PC-3 (cell line): ENCODE data around the gene SMG7. TPM values are rescaled to one million over a fixed set of nuclear protein-coding genes. Genes with fewer than 3 reads are reported as not detected.

Experiments used
- ATAC-seq: fragments of 200-7000 bp; cut with Tn5 transposase; 2 replicates; pipeline ENCODE4 v1.9.1; 2020; ENCODE audit warnings: mild to moderate bottlenecking, moderate library complexity
- BruUV-seq: library from RNA; stranded (reverse); fragments of 400-500 nt; replicated peaks from 2 replicates; lab custom pipeline; 2021; lab: Mats Ljungman, UMichigan
- CTCF ChIA-PET: fragments of 300-600 bp; sonication (Branson Sonifier 250); formaldehyde crosslinking; loops from one replicate; lab custom pipeline; 2022; ENCODE audit warnings: antibody characterized with exemption; lab: Charles Lee
- POLR2A ChIA-PET: fragments of 300-600 bp; sonication (Branson Sonifier 250); formaldehyde crosslinking; loops from one replicate; lab custom pipeline; 2022; ENCODE audit warnings: antibody characterized with exemption; ENCODE audit not compliant: unreplicated experiment; lab: Charles Lee
- DNase-seq: peaks from one replicate; pipeline ENCODE4 v3.0.0-alpha.2; 2015
- H2AFZ ChIP-seq: fragments of 300-600 bp; sonication (generic); 2 replicates; pipeline ENCODE4 v1.6.0; 2016; ENCODE audit warnings: antibody characterized with exemption, low read length
- H3F3A ChIP-seq: fragments of 300-600 bp; sonication (generic); one replicate; pipeline ENCODE4 v1.6.0; 2017; ENCODE audit warnings: antibody characterized with exemption, low read length, control low read depth, mild to moderate bottlenecking; ENCODE audit not compliant: unreplicated experiment
- H3K27ac ChIP-seq: fragments of 300-600 bp; sonication (generic); 2 replicates; pipeline ENCODE4 v1.5.1; 2016; ENCODE audit warnings: mild to moderate bottlenecking, low read length
- H3K27me3 ChIP-seq: fragments of 300-600 bp; sonication (generic); 2 replicates; pipeline ENCODE4 v1.6.1; 2016; ENCODE audit warnings: low read length, mixed read lengths
- H3K36me3 ChIP-seq: fragments of 300-600 bp; sonication (generic); 2 replicates; pipeline ENCODE4 v1.6.1; 2016; ENCODE audit warnings: low read depth, mixed run types, low read length, mixed read lengths
- H3K4me1 ChIP-seq: fragments of 300-600 bp; sonication (generic); 2 replicates; pipeline ENCODE4 v1.5.1; 2016; ENCODE audit warnings: low read length; ENCODE audit not compliant: insufficient read depth
- H3K4me2 ChIP-seq: fragments of 300-600 bp; sonication (generic); 2 replicates; pipeline ENCODE4 v1.6.0; 2016; ENCODE audit warnings: low read length
- H3K4me3 ChIP-seq: fragments of 300-600 bp; sonication (generic); 2 replicates; pipeline ENCODE4 v1.5.1; 2016; ENCODE audit warnings: mild to moderate bottlenecking, low read length, mixed read lengths
- H3K79me2 ChIP-seq: fragments of 300-600 bp; sonication (generic); 2 replicates; pipeline ENCODE4 v1.6.1; 2017; ENCODE audit warnings: low read length, mixed read lengths
- H3K9ac ChIP-seq: fragments of 300-600 bp; sonication (generic); 2 replicates; pipeline ENCODE4 v1.6.0; 2016; ENCODE audit warnings: mild to moderate bottlenecking, low read length
- H3K9me2 ChIP-seq: fragments of 300-600 bp; sonication (generic); replicated peaks from 2 replicates; pipeline ENCODE4 v1.6.1; 2016; ENCODE audit warnings: mixed run types, low read length, mixed read lengths
- H3K9me3 ChIP-seq: fragments of 300-600 bp; sonication (generic); 2 replicates; pipeline ENCODE4 v1.6.1; 2016; ENCODE audit warnings: low read length, mixed read lengths
- H4K20me1 ChIP-seq: fragments of 300-600 bp; sonication (generic); 2 replicates; pipeline ENCODE4 v1.6.1; 2016; ENCODE audit warnings: low read length, mixed read lengths
- EZH2 ChIP-seq: fragments of 300-600 bp; sonication (generic); IDR thresholded peaks from one replicate; pipeline ENCODE4 v1.6.1; 2017; ENCODE audit warnings: antibody characterized with exemption, mild to moderate bottlenecking, low read length; ENCODE audit not compliant: unreplicated experiment
- EZH2phosphoT487 ChIP-seq: fragments of 300-600 bp; sonication (generic); IDR thresholded peaks from 2 replicates; pipeline ENCODE4 v1.6.1; 2018; ENCODE audit warnings: mild to moderate bottlenecking, antibody characterized with exemption, low read length, borderline replicate concordance
- intact Hi-C: fragments of 100-400 bp; cut with micrococcal nuclease; formaldehyde crosslinking; loops from 2 replicates; pipeline ENCODE4 v1.9.0; 2023
- total RNA-seq: library from RNA; depleted of rRNA; stranded (reverse); fragments of >200 nt; gene quantifications from 2 replicates; pipeline ENCODE4 v1.2.3, GENCODE V29; 2014
- TF ChIP-seq, protein P1 (sequence below): fragments of 300-600 bp; sonication (generic); conservative IDR thresholded peaks from 2 replicates; pipeline ENCODE4 v1.5.1; 2017; ENCODE audit warnings: antibody characterized with exemption, low read depth, mild to moderate bottlenecking, low read length

The SMG7 gene
- total RNA-seq, 1 experiment from 2014 or later = 25.5 TPM

DNA sequence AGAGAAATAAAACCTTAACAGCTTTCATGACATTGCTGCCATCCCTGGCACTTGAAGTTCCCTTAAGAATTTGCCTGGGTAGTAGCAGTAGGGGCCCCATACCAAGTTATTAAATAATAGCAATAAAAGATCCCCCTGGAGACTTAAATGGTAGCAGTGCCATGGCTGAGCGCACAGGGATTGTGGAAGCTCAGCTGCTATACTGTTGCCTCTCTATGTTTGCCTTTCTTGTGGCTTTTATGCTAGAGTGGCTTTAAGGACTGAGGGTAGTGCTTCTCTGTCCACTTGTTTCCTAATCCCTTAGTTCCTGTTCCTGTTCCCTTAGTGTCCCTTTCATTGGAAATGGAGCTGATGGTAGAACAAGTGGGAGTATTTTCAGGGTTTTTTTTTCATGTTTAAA is 75.8 kb downstream of the SMG7 start:
- no peaks in the 10 kb centered on the region for H3K9me2 ChIP-seq
- H3K79me2 ChIP-seq = no peaks in the 10 kb centered on the region
- H3K4me2 ChIP-seq = no peak overlapping the region
- ATAC-seq = no peak
- H2AFZ ChIP-seq = no peak overlapping the region
- TF ChIP-seq, protein P1, sequence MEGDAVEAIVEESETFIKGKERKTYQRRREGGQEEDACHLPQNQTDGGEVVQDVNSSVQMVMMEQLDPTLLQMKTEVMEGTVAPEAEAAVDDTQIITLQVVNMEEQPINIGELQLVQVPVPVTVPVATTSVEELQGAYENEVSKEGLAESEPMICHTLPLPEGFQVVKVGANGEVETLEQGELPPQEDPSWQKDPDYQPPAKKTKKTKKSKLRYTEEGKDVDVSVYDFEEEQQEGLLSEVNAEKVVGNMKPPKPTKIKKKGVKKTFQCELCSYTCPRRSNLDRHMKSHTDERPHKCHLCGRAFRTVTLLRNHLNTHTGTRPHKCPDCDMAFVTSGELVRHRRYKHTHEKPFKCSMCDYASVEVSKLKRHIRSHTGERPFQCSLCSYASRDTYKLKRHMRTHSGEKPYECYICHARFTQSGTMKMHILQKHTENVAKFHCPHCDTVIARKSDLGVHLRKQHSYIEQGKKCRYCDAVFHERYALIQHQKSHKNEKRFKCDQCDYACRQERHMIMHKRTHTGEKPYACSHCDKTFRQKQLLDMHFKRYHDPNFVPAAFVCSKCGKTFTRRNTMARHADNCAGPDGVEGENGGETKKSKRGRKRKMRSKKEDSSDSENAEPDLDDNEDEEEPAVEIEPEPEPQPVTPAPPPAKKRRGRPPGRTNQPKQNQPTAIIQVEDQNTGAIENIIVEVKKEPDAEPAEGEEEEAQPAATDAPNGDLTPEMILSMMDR = no peak
- no peak for TF ChIP-seq EZH2
- no peak for TF ChIP-seq EZH2phosphoT487
- H3K4me3 ChIP-seq = no peak overlapping the region
- H3K27me3 ChIP-seq = no peaks in the 10 kb centered on the region
- peaks cover 57% of the 10 kb centered on the region for H3K36me3 ChIP-seq
- intact Hi-C loops = no loop called here
- 0 out of 2 replicates have a peak, but pooled peaks cover 4% of the 10 kb centered on the region for H3K4me1 ChIP-seq
- H3K9ac ChIP-seq = no peak overlapping the region
- H3K27ac ChIP-seq = no peak overlapping the region
- POLR2A ChIA-PET = interaction anchor here (0.6 kb wide), 1 partner anchor 39 kb away, joined by 3 read pairs; no protein-coding TSS in a partner anchor
- no peak for DNase-seq
- H3F3A ChIP-seq = peaks cover 3% of the 10 kb centered on the region
- no peaks in the 10 kb centered on the region for H3K9me3 ChIP-seq
- no peaks in the 10 kb centered on the region for H4K20me1 ChIP-seq
- CTCF ChIA-PET = no interaction called here
- BruUV-seq = no TSS peak

DNA sequence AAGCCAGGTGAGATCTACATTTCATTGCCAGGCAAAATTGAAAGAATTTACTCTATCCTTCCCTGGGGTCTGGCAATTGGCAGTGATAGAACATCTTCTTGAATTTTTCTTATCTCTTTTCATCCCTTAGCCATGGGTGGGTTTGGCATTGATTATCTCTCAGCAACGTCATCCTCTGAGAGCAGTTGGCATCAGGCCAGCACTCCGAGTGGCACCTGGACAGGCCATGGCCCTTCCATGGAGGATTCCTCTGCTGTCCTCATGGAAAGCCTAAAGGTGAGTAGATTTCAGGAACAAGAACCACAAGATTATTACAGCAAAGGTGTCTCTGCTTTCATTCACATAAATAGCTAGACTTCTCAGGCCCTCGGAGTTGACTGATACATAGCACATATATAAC is 78.6 kb downstream of the SMG7 start:
- no TSS peak for BruUV-seq
- no peaks in the 10 kb centered on the region for H3K79me2 ChIP-seq
- no peaks in the 10 kb centered on the region for H3F3A ChIP-seq
- intact Hi-C loops = loop anchor here (5.0 kb wide), 1 partner anchor 71 kb away; no protein-coding TSS in a partner anchor
- CTCF ChIA-PET = no interaction called here
- no peak for DNase-seq
- no peak overlapping the region for H3K4me2 ChIP-seq
- no peak for ATAC-seq
- POLR2A ChIA-PET = no interaction called here
- H4K20me1 ChIP-seq = no peaks in the 10 kb centered on the region
- peaks cover 43% of the 10 kb centered on the region for H3K36me3 ChIP-seq
- TF ChIP-seq, protein P1 = no peak
- TF ChIP-seq EZH2phosphoT487 (no peak), EZH2 (no peak)
- H3K27me3 ChIP-seq = no peaks in the 10 kb centered on the region
- H3K4me1 ChIP-seq = no peaks in the 10 kb centered on the region
- H3K9ac ChIP-seq = no peak overlapping the region
- H3K9me3 ChIP-seq = no peaks in the 10 kb centered on the region
- H3K9me2 ChIP-seq = no peaks in the 10 kb centered on the region
- H3K4me3 ChIP-seq = no peak overlapping the region
- no peak overlapping the region for H2AFZ ChIP-seq
- no peak overlapping the region for H3K27ac ChIP-seq

DNA sequence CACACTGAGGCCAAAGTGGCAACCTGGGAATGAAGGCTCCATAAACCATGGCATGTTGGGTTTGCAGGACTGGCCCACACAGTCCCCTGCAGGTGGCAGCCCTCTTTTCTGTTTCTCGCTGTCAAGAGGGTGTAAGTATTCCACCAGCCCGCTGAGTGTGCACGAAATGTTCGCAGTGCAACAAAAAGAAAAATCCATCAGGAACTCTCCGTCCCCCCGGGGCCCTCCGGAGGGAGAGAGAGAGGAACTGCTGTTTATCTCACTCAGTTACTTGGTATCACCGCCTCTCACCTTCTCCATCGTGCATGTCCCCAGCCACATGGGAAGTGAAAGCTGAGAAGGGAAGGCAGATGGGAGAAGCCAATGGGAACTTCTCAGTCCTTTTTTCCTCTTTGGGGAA is 79.6 kb downstream of the SMG7 start:
- Histone ChIP-seq H4K20me1 (no peaks in the 10 kb centered on the region), H3K4me3 (no peak overlapping the region), H3K9me3 (no peaks in the 10 kb centered on the region), H3K9ac (no peak overlapping the region), H3K27ac (no peak overlapping the region), H3K79me2 (no peaks in the 10 kb centered on the region), H3K4me2 (no peak overlapping the region), H3K27me3 (no peaks in the 10 kb centered on the region), H3F3A (no peaks in the 10 kb centered on the region), H2AFZ (no peak overlapping the region), H3K36me3 (peaks cover 34% of the 10 kb centered on the region), H3K9me2 (no peaks in the 10 kb centered on the region), H3K4me1 (no peaks in the 10 kb centered on the region)
- DNase-seq (no peak), ATAC-seq (no peak)
- ChIA-PET POLR2A (no interaction called here), CTCF (no interaction called here)
- intact Hi-C loops = loop anchor here (5.0 kb wide), 1 partner anchor 70 kb away; no protein-coding TSS in a partner anchor
- TF ChIP-seq EZH2phosphoT487 = no peak
- no peak for TF ChIP-seq EZH2
- TF ChIP-seq, protein P1 = no peak
- BruUV-seq = no TSS peak
